HCT116 (cell line): ENCODE results near the gene TMEM238L. TPM values are rescaled to one million over a fixed set of nuclear protein-coding genes. Genes with fewer than 3 reads are reported as not detected.

Source experiments
- ATAC-seq: fragments of 200-7000 bp; cut with Tn5 transposase; 2 replicates; pipeline ENCODE4 v1.9.1; 2020; ENCODE audit warnings: mild to moderate bottlenecking, moderate library complexity
- BruUV-seq: library from RNA; stranded (reverse); fragments of 400-500 nt; replicated peaks from 2 replicates; lab custom pipeline; 2021; lab: Mats Ljungman, UMichigan
- CTCF ChIA-PET: fragments of 300-600 bp; sonication (Branson Sonifier 250); formaldehyde crosslinking; loops from one replicate; lab custom pipeline; 2021; ENCODE audit warnings: antibody characterized with exemption; lab: Charles Lee
- POLR2A ChIA-PET: fragments of 300-600, 350-600 bp; sonication (Branson Sonifier 250); formaldehyde crosslinking; loops from one replicate; lab custom pipeline; 2021; ENCODE audit warnings: antibody characterized with exemption; lab: Charles Lee
- RAD21 ChIA-PET, 2 experiments: fragments of 300-600 bp; sonication (Branson Sonifier 250); formaldehyde crosslinking; loops; one replicate each; lab custom pipeline; 2023; ENCODE audit warnings: low total read pairs in 2 of 2; ENCODE audit not compliant: uncharacterized antibody in 2 of 2, unreplicated experiment in 2 of 2, low non-redundant PET in 1 of 2; lab: Charles Lee
- DNase-seq: peaks from one replicate; pipeline ENCODE4 v3.0.0-alpha.2; 2010; ENCODE audit warnings: low read depth, low spot score
- H2AFZ ChIP-seq: fragments of 200-600 bp; shearing (Covaris generic), sonication (generic); 2 replicates; pipeline ENCODE4 v1.6.1; 2017; ENCODE audit warnings: low read depth, mixed run types, mixed read lengths, antibody characterized with exemption, low read length; ENCODE audit not compliant: poor library complexity, severe bottlenecking
- H3K27ac ChIP-seq: 2 replicates; pipeline ENCODE4 v1.5.1; 2012; ENCODE audit warnings: low read depth, low read length
- H3K27me3 ChIP-seq: fragments of 200-600 bp; sonication (generic); 2 replicates; pipeline ENCODE4 v1.6.1; 2016; ENCODE audit warnings: mixed run types, low read length, mixed read lengths; ENCODE audit not compliant: insufficient read depth
- H3K36me3 ChIP-seq, 2 experiments: fragments of 200-500 bp in 1 of 2; fragments of 200-600 bp in 1 of 2; sonication (Bioruptor generic) in 1 of 2; sonication (generic) in 1 of 2; 2 replicates each; pipeline versions ENCODE4 v1.5.1 to v1.6.1; 2014 to 2016; ENCODE audit warnings: low read length in 2 of 2, inconsistent platforms in 1 of 2, mixed read lengths in 1 of 2, mixed run types in 1 of 2; ENCODE audit not compliant: insufficient read depth in 2 of 2, control insufficient read depth in 1 of 2
- H3K4me1 ChIP-seq, 2 experiments: fragments of 200-600 bp in 1 of 2; sonication (generic) in 1 of 2; 2 replicates each; pipeline versions ENCODE4 v1.5.1 to v1.6.1; 2012 to 2017; ENCODE audit warnings: low read length in 2 of 2, inconsistent platforms in 1 of 2, mild to moderate bottlenecking in 1 of 2, mixed read lengths in 1 of 2, mixed run types in 1 of 2, moderate library complexity in 1 of 2; ENCODE audit not compliant: insufficient read depth in 2 of 2, control insufficient read depth in 1 of 2
- H3K4me2 ChIP-seq: fragments of 200-600 bp; sonication (generic); 2 replicates; pipeline ENCODE4 v1.6.1; 2017; ENCODE audit warnings: mixed run types, low read length, mixed read lengths
- H3K4me3 ChIP-seq, 2 experiments: fragments of 200-600 bp in 1 of 2; sonication (generic) in 1 of 2; replicated peaks in 1 of 2; 2 replicates each; pipeline ENCODE4 v1.5.1; 2011 to 2016; ENCODE audit warnings: low read length in 2 of 2, control low read depth in 1 of 2, low read depth in 1 of 2, mild to moderate bottlenecking in 1 of 2, mixed read lengths in 1 of 2, mixed run types in 1 of 2
- H3K79me2 ChIP-seq: fragments of 200-600 bp; sonication (generic); 2 replicates; pipeline ENCODE4 v1.6.1; 2017; ENCODE audit warnings: mild to moderate bottlenecking, mixed run types, low read length, moderate library complexity, mixed read lengths; ENCODE audit not compliant: insufficient read depth
- H3K9ac ChIP-seq: fragments of 200-600 bp; sonication (generic); 2 replicates; pipeline ENCODE4 v1.6.1; 2016; ENCODE audit warnings: low read length, mixed read lengths
- H3K9me2 ChIP-seq: fragments of 200-600 bp; sonication (generic), shearing (Covaris generic); 2 replicates; pipeline ENCODE4 v1.6.1; 2017; ENCODE audit warnings: mixed run types, mild to moderate bottlenecking, moderate library complexity; ENCODE audit not compliant: insufficient read depth
- H3K9me3 ChIP-seq, 2 experiments: fragments of 200-500 bp in 1 of 2; fragments of 200-600 bp in 1 of 2; sonication (Bioruptor generic) in 1 of 2; sonication (generic) in 1 of 2; 2 replicates each; pipeline ENCODE4 v1.6.1; 2014 to 2017; ENCODE audit warnings: low read length in 2 of 2, mixed read lengths in 2 of 2, inconsistent platforms in 1 of 2, low read depth in 1 of 2, mild to moderate bottlenecking in 1 of 2, mixed run types in 1 of 2, moderate library complexity in 1 of 2; ENCODE audit not compliant: control insufficient read depth in 1 of 2, insufficient read depth in 1 of 2
- H4K20me1 ChIP-seq: fragments of 200-600 bp; sonication (generic), shearing (Covaris generic); 2 replicates; pipeline ENCODE4 v1.6.1; 2017; ENCODE audit warnings: mixed run types, mild to moderate bottlenecking, moderate library complexity; ENCODE audit not compliant: insufficient read depth
- EGR1 ChIP-seq: IDR thresholded peaks from 2 replicates; pipeline ENCODE4 v1.6.1; 2012; ENCODE audit warnings: low read depth
- EZH2 ChIP-seq: fragments of 200-600 bp; sonication (generic); IDR thresholded peaks from 2 replicates; pipeline ENCODE4 v1.6.1; 2017; ENCODE audit warnings: antibody characterized with exemption, mixed run types
- POLR2AphosphoS5 ChIP-seq: IDR thresholded peaks from 2 replicates; pipeline ENCODE4 v1.6.1; 2011; ENCODE audit warnings: mild to moderate bottlenecking, low read depth, low read length, moderate library complexity
- RAD21 ChIP-seq: IDR thresholded peaks from 2 replicates; pipeline ENCODE4 v1.6.1; 2012; ENCODE audit warnings: low read depth, mild to moderate bottlenecking
- SP1 ChIP-seq: IDR thresholded peaks from 2 replicates; pipeline ENCODE4 v1.6.1; 2012; ENCODE audit warnings: low read depth
- SRF ChIP-seq: IDR thresholded peaks from 2 replicates; pipeline ENCODE4 v1.6.1; 2012; ENCODE audit warnings: low read depth
- TCF7L2 ChIP-seq: IDR thresholded peaks from 2 replicates; pipeline ENCODE4 v1.7.0; 2011; ENCODE audit warnings: borderline replicate concordance, inconsistent platforms; ENCODE audit not compliant: insufficient read depth, insufficient read length; ENCODE audit errors: extremely low read depth
- YY1 ChIP-seq: IDR thresholded peaks from 2 replicates; pipeline ENCODE4 v1.6.1; 2011; ENCODE audit warnings: low read length, low read depth, moderate library complexity, mild to moderate bottlenecking; ENCODE audit not compliant: insufficient replicate concordance; ENCODE audit errors: extremely low read depth
- ZFX ChIP-seq: fragments of 450-650 bp; IDR thresholded peaks from 2 replicates; pipeline ENCODE4 v1.6.1; 2017
- ZNF274 ChIP-seq: fragments of 200-500 bp; sonication (Bioruptor generic); IDR thresholded peaks from 2 replicates; pipeline ENCODE4 v1.6.1; 2014; ENCODE audit warnings: mild to moderate bottlenecking, low read depth, low read length, inconsistent platforms
- intact Hi-C: fragments of 100-400 bp; cut with micrococcal nuclease; formaldehyde crosslinking; loops from 2 replicates; pipeline ENCODE4 v1.10.0; 2022
- total RNA-seq: library from RNA; stranded (reverse); gene quantifications from one replicate; pipeline ENCODE4 v1.2.1, GENCODE V29; 2021; ENCODE audit not compliant: unreplicated experiment
- TF ChIP-seq, protein P1 (sequence below): IDR thresholded peaks from 2 replicates; pipeline ENCODE4 v1.6.1; 2012
- TF ChIP-seq, protein P2 (sequence below): IDR thresholded peaks from 2 replicates; pipeline ENCODE4 v1.6.1; 2012

Gene TMEM238L
- total RNA-seq, 1 experiment from 2014 or later, result not detected

DNA sequence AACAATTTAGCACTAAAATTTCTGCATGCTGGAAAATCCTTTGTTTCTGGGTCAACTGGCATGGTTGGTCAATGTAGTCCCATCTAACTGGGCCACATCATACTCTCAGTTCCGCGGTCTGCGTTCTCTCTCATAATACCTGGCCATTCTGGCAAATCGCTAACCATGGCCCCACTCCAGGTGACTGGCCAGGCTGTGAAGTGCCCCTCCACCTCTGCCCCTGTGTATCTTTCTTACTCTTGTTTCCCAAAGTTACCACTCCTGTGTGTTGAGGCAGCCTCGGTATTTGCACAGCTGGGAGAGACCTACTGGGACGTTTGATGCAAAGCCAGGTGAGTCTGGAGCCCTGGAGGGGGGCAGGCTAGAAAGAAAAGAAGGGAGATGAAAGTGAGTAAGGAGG lies 2.0 kb upstream of the TMEM238L start (continued):
- TF ChIP-seq YY1 (no peak), POLR2AphosphoS5 (no peak), ZFX (no peak), RAD21 (no peak), SRF (no peak), ZNF274 (no peak), EGR1 (no peak)

DNA sequence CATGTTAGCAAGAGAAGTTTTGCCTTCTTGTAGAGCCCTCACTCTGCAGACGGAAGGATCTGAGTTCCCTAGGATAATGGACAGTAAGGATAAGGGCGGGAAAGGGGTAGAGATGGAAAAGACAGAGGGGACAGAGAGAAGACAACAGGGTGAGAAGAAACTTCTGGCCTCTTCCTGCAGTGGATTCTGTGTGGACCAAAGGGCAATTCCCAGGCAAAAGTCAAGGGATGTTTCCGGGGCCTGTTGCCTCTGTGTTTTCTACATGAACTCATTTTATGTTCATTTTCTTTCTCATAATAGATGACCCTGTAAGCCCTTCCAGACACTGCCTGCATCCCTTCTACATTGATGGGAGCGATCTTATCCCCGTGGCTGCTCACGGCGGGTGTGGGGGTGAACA lies 647 bp upstream of the TMEM238L start:
- ChIA-PET RAD21 (no interaction called here), POLR2A (no interaction called here), CTCF (no interaction called here)
- H3K79me2 ChIP-seq, result no peaks in the 10 kb centered on the region
- H3K27ac ChIP-seq, result no peak overlapping the region
- H2AFZ ChIP-seq, result no peak overlapping the region
- H3K4me2 ChIP-seq, result no peak overlapping the region
- H3K9me2 ChIP-seq, result no peaks in the 10 kb centered on the region
- no peak overlapping the region for H3K9ac ChIP-seq
- ATAC-seq, result no peak
- intact Hi-C loops, result no loop called here
- no peaks in the 10 kb centered on the region for H3K4me1 ChIP-seq
- DNase-seq, result no peak
- no peaks in the 10 kb centered on the region for H3K9me3 ChIP-seq
- no peaks in the 10 kb centered on the region for H3K27me3 ChIP-seq
- no peaks in the 10 kb centered on the region for H4K20me1 ChIP-seq
- BruUV-seq, result no TSS peak
- TF ChIP-seq YY1 (no peak), TCF7L2 (no peak), SP1 (no peak), EZH2 (no peak), ZFX (no peak), RAD21 (no peak)
- TF ChIP-seq, protein P1, sequence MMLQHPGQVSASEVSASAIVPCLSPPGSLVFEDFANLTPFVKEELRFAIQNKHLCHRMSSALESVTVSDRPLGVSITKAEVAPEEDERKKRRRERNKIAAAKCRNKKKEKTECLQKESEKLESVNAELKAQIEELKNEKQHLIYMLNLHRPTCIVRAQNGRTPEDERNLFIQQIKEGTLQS, result no peak
- TF ChIP-seq, protein P2, sequence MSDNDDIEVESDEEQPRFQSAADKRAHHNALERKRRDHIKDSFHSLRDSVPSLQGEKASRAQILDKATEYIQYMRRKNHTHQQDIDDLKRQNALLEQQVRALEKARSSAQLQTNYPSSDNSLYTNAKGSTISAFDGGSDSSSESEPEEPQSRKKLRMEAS, result no peak
- no peaks in the 10 kb centered on the region for H3K36me3 ChIP-seq
- no peak overlapping the region for H3K4me3 ChIP-seq
